GM19467 (cell line): ENCODE measurements around the gene SLC4A2.

Experiments
- ATAC-seq: cut with Tn5 transposase; IDR thresholded peaks from one replicate; pipeline ENCODE4 v1.9.1; 2021; ENCODE audit warnings: mild to moderate bottlenecking, moderate library complexity; ENCODE audit not compliant: unreplicated experiment

Gene SLC4A2

GRCh38 chr7:151125846-151126481 lies 66.6 kb downstream of the SLC4A2 start:
- no peak for ATAC-seq
